CD14-positive monocyte (primary cell): ENCODE measurements around the gene DEGS2. TPM values are rescaled to one million over a fixed set of nuclear protein-coding genes. Genes with fewer than 3 reads are reported as not detected.
A peak's percentile ranks its signal among the peaks of the same experiment; 100 is the strongest.

Experiments
- DNase-seq, 3 donors: peaks; one replicate each; pipeline ENCODE4 v3.0.0-alpha.2; 2011 to 2022
- H2AFZ ChIP-seq: 2 replicates; pipeline ENCODE4 v1.6.0; 2012; ENCODE audit warnings: mild to moderate bottlenecking, low read depth, low read length, inconsistent platforms; ENCODE audit not compliant: insufficient read depth, poor library complexity, severe bottlenecking
- H3K27ac ChIP-seq, 2 donors: 1 replicate in 1 of 2; 2 replicates in 1 of 2; pipeline ENCODE4 v1.5.1; 2012 to 2013; ENCODE audit warnings: low read length in 2 of 2, control low read depth in 1 of 2, inconsistent platforms in 1 of 2, low read depth in 1 of 2, mild to moderate bottlenecking in 1 of 2
- H3K27me3 ChIP-seq, 2 donors: one replicate each; pipeline versions ENCODE4 v1.6.0 to v1.6.1; 2011 to 2013; ENCODE audit warnings: low read length in 2 of 2; ENCODE audit not compliant: control insufficient read depth in 2 of 2, insufficient read depth in 2 of 2
- H3K36me3 ChIP-seq, 2 donors: replicated peaks in 1 of 2; 1 replicate in 1 of 2; 2 replicates in 1 of 2; pipeline versions ENCODE4 v1.5.1 to v1.6.1; 2012 to 2013; ENCODE audit warnings: low read length in 2 of 2, control low read depth in 1 of 2, inconsistent platforms in 1 of 2, mild to moderate bottlenecking in 1 of 2; ENCODE audit not compliant: insufficient read depth in 2 of 2, control insufficient read depth in 1 of 2
- H3K4me1 ChIP-seq, 2 donors: 1 replicate in 1 of 2; 2 replicates in 1 of 2; pipeline versions ENCODE4 v1.5.1 to v1.6.1; 2012 to 2013; ENCODE audit warnings: low read length in 2 of 2, control low read depth in 1 of 2, inconsistent platforms in 1 of 2, mild to moderate bottlenecking in 1 of 2, moderate library complexity in 1 of 2; ENCODE audit not compliant: insufficient read depth in 2 of 2, control insufficient read depth in 1 of 2
- H3K4me2 ChIP-seq: replicated peaks from 2 replicates; pipeline ENCODE3; 2012; ENCODE audit warnings: low read length, moderate library complexity, mild to moderate bottlenecking; ENCODE audit not compliant: poor library complexity, severe bottlenecking; ENCODE audit errors: extremely low read depth
- H3K4me3 ChIP-seq, 3 experiments: fragments of 200-600 bp in 1 of 3; sonication (generic) in 1 of 3; replicated peaks in 1 of 3; 1 replicate in 2 of 3; 2 replicates in 1 of 3; pipeline ENCODE4 v1.5.1; 2011 to 2013; ENCODE audit warnings: low read length in 3 of 3, mild to moderate bottlenecking in 3 of 3, control low read depth in 2 of 3, low read depth in 2 of 3, inconsistent platforms in 1 of 3, moderate library complexity in 1 of 3
- H3K79me2 ChIP-seq: 2 replicates; pipeline ENCODE4 v1.6.0; 2012; ENCODE audit warnings: mild to moderate bottlenecking, control low read depth, inconsistent platforms, low read length, moderate library complexity; ENCODE audit not compliant: insufficient read depth
- H3K9ac ChIP-seq: 2 replicates; pipeline ENCODE4 v1.6.0; 2017; ENCODE audit warnings: low read length, mild to moderate bottlenecking; ENCODE audit not compliant: insufficient read depth, poor library complexity, severe bottlenecking
- H3K9me3 ChIP-seq, 2 donors: replicated peaks in 1 of 2; 1 replicate in 1 of 2; 2 replicates in 1 of 2; pipeline versions ENCODE4 v1.5.1 to v1.6.1; 2012 to 2013; ENCODE audit warnings: low read length in 2 of 2, control low read depth in 1 of 2; ENCODE audit not compliant: control insufficient read depth in 1 of 2, insufficient read depth in 1 of 2
- H4K20me1 ChIP-seq: 2 replicates; pipeline ENCODE4 v1.6.0; 2012; ENCODE audit warnings: mild to moderate bottlenecking, low read length, control low read depth, moderate library complexity; ENCODE audit not compliant: insufficient read depth
- H3K27ac Mint-ChIP-seq, 7 donors: one replicate each; pipeline ENCODE4 v1.8.0; 2020; ENCODE audit warnings: mild to moderate bottlenecking in 7 of 7, mixed read lengths in 7 of 7, moderate library complexity in 6 of 7, inconsistent platforms in 2 of 7
- H3K27me3 Mint-ChIP-seq, 3 donors: one replicate each; pipeline ENCODE4 v1.8.0; 2021 to 2022; ENCODE audit warnings: low read depth in 3 of 3, mild to moderate bottlenecking in 3 of 3, mixed read lengths in 3 of 3, moderate library complexity in 3 of 3, inconsistent platforms in 1 of 3
- H3K36me3 Mint-ChIP-seq, 2 donors: one replicate each; pipeline ENCODE4 v1.8.0; 2020; ENCODE audit warnings: mixed read lengths in 2 of 2, inconsistent platforms in 1 of 2, mild to moderate bottlenecking in 1 of 2
- H3K4me1 Mint-ChIP-seq: one replicate; pipeline ENCODE4 v1.8.0; 2020; ENCODE audit warnings: mild to moderate bottlenecking, mixed read lengths
- H3K4me3 Mint-ChIP-seq, 2 donors: one replicate each; pipeline ENCODE4 v1.8.0; 2020; ENCODE audit warnings: mild to moderate bottlenecking in 2 of 2, mixed read lengths in 2 of 2, moderate library complexity in 1 of 2
- H3K9me3 Mint-ChIP-seq, 7 donors: one replicate each; pipeline ENCODE4 v1.8.0; 2020 to 2022; ENCODE audit warnings: mixed read lengths in 7 of 7, mild to moderate bottlenecking in 6 of 7, moderate library complexity in 6 of 7, inconsistent platforms in 2 of 7
- WGBS: methylation state at CpG from one replicate; pipeline ENCODE4 v1.1.5; 2013; ENCODE audit warnings: missing lambda C conversion rate; ENCODE audit not compliant: insufficient coverage; 5-methylcytosine and 5-hydroxymethylcytosine counted together
- intact Hi-C, 2 donors: fragments of 100-400 bp; cut with micrococcal nuclease; formaldehyde crosslinking; loops; one replicate each; pipeline versions ENCODE4 v1.15.0 to v1.15.1; 2023
- polyA plus RNA-seq, 3 donors: library from polyadenylated mRNA; depleted of rRNA in 1 of 3; unstranded in 2 of 3; stranded (reverse) in 1 of 3; fragments of 300-500 nt in 2 of 3; fragments of >200 nt in 1 of 3; fragmentation: Illumina TruSeq in 2 of 3; gene quantifications; 1 replicate in 2 of 3; 2 replicates in 1 of 3; pipeline ENCODE4 v1.2.3, GENCODE V29; 2012 to 2021
- TF ChIP-seq, protein P1 (sequence below): fragments of 200-600 bp; IDR thresholded peaks from one replicate; pipeline ENCODE4 v1.8.0; 2022; ENCODE audit warnings: antibody characterized with exemption, mild to moderate bottlenecking

The DEGS2 gene
- polyA plus RNA-seq, 3 donors, result 0.07 to 0.36 TPM; not detected in 1

DNA sequence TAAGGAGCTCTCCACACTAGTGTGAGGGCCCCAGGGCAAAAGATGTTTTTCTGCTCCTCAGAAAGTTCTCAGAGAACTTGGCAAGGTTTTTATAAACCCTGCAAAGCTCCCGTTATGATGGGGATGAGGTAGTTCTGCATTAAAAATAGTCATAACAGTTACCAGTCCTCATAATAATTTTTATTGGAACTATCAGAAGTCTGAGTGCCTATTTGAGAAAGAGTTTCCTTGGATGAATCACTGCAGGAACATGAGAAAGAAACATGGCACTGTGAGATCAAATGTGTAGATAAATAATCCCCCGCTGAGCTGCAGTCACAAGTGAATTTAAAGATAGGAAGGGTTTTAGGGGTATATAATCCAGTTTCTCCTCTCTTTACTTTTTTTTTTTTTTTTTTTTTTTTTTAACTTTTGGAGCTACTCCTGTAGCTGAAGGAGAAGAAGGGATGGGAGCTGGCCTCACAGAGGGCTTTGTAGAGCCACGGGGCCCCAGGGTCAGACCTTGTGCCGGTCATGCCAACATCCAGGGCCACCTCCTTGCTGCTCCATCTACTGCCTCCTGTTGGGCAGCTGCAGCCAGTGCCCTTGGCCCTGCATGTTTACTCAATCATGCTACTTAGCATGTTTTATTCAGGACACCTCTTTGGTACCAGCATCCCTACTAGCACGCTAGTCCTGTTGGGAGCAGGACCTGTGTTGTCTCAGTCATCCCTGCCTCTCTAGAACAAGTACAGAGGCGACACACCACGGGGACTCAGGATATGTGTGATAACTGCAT, 54.7 kb downstream of the DEGS2 start:
- Mint-ChIP-seq H3K9me3 (no peaks in the 10 kb centered on the region), H3K27me3 (peaks cover 0 to 4% (median 0%) of the 10 kb centered on the region in 3 donors), H3K27ac (peak overlapping the region in 5 of 7 donors; percentile 62 to 94 (median 88)), H3K36me3 (peaks cover 50 to 54% of the 10 kb centered on the region in 2 donors), H3K4me3 (no peak overlapping the region), H3K4me1 (peaks cover 40% of the 10 kb centered on the region)
- intact Hi-C loops, result loop anchor here (5.0 kb wide), 3 partner anchors 32 to 122 kb away; partner anchors contain the start of gene EVL (in 1 of the 2)
- Histone ChIP-seq H4K20me1 (peaks cover 50% of the 10 kb centered on the region), H3K79me2 (peaks cover 7% of the 10 kb centered on the region), H3K9me3 (no peaks in the 10 kb centered on the region), H2AFZ (no peak overlapping the region), H3K27ac (peak overlapping the region in 1 of 2 donors; percentile 69), H3K9ac (no peak overlapping the region), H3K4me3 (no peak overlapping the region), H3K4me1 (peaks cover 27 to 30% of the 10 kb centered on the region in 2 donors), H3K36me3 (peaks cover 30 to 52% of the 10 kb centered on the region in 2 donors), H3K27me3 (no peaks in the 10 kb centered on the region), H3K4me2 (no peak overlapping the region)
- no peak for DNase-seq
- TF ChIP-seq, protein P1, sequence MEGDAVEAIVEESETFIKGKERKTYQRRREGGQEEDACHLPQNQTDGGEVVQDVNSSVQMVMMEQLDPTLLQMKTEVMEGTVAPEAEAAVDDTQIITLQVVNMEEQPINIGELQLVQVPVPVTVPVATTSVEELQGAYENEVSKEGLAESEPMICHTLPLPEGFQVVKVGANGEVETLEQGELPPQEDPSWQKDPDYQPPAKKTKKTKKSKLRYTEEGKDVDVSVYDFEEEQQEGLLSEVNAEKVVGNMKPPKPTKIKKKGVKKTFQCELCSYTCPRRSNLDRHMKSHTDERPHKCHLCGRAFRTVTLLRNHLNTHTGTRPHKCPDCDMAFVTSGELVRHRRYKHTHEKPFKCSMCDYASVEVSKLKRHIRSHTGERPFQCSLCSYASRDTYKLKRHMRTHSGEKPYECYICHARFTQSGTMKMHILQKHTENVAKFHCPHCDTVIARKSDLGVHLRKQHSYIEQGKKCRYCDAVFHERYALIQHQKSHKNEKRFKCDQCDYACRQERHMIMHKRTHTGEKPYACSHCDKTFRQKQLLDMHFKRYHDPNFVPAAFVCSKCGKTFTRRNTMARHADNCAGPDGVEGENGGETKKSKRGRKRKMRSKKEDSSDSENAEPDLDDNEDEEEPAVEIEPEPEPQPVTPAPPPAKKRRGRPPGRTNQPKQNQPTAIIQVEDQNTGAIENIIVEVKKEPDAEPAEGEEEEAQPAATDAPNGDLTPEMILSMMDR, result no peak
- 92% methylated on average over 2 of the region's 7 CpGs for WGBS

DNA sequence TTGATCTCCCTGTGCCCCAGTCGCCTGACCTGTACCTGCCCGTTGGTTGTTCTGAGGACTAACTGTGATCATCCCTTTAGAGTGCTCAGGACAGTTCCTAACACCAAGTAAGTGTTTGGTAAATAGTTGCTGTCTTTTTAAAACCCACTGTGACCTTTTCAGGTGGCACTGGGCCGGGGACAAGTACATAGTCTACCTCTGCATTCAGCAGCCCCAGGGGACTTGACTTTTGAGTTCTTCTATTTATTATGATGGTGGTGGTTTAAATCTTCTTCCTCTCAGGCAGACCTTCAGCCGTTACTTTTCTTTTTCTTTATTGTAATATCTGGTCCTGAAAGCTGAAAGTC, 55.5 kb downstream of the DEGS2 start:
- Mint-ChIP-seq H3K27ac (peak overlapping the region in 2 of 7 donors; percentile 22 to 43), H3K4me1 (peaks cover 40% of the 10 kb centered on the region), H3K27me3 (peaks cover 0 to 2% (median 0%) of the 10 kb centered on the region in 3 donors), H3K9me3 (no peaks in the 10 kb centered on the region), H3K4me3 (no peak overlapping the region), H3K36me3 (peaks cover 48 to 54% of the 10 kb centered on the region in 2 donors)
- intact Hi-C loops, result no loop called here
- Histone ChIP-seq H2AFZ (no peak overlapping the region), H3K9ac (no peak overlapping the region), H3K4me1 (peaks cover 27 to 30% of the 10 kb centered on the region in 2 donors), H3K4me2 (no peak overlapping the region), H3K36me3 (peaks cover 33 to 52% of the 10 kb centered on the region in 2 donors), H3K9me3 (no peaks in the 10 kb centered on the region), H3K79me2 (peaks cover 3% of the 10 kb centered on the region), H3K27ac (peak overlapping the region in 1 of 2 donors; percentile 28), H3K4me3 (no peak overlapping the region), H3K27me3 (no peaks in the 10 kb centered on the region), H4K20me1 (peaks cover 43% of the 10 kb centered on the region)
- WGBS, result 100% methylated on average over 2 of the region's 4 CpGs
- TF ChIP-seq, protein P1, result no peak
- no peak for DNase-seq
